B cell (primary cell): ENCODE results near the gene WDR86. TPM values are rescaled to one million over a fixed set of nuclear protein-coding genes. Genes with fewer than 3 reads are reported as not detected.

Source experiments
- ATAC-seq: fragments of 200-7000 bp; cut with Tn5 transposase; one replicate; pipeline ENCODE4 v1.10.0; 2021; ENCODE audit warnings: low read depth, mild to moderate bottlenecking, moderate number of reproducible peaks, moderate library complexity
- CTCF ChIA-PET: fragments of 350-600 bp; sonication (Branson Sonifier 250); formaldehyde crosslinking; loops from one replicate; lab custom pipeline; 2021; ENCODE audit warnings: antibody characterized with exemption, inconsistent platforms; lab: Charles Lee
- POLR2A ChIA-PET: fragments of 350-600 bp; sonication (Branson Sonifier 250); formaldehyde crosslinking; loops from one replicate; lab custom pipeline; 2021; ENCODE audit warnings: antibody characterized with exemption; lab: Charles Lee
- DNase-seq: peaks from one replicate; pipeline ENCODE4 v3.0.0; 2013
- H2AFZ ChIP-seq: 2 replicates; pipeline ENCODE4 v1.6.1; 2012; ENCODE audit warnings: mild to moderate bottlenecking, low read depth, low read length; ENCODE audit not compliant: insufficient read depth, poor library complexity, severe bottlenecking
- H3K27ac ChIP-seq, 2 donors: 1 replicate in 1 of 2; 2 replicates in 1 of 2; pipeline ENCODE4 v1.5.1; 2012 to 2013; ENCODE audit warnings: low read length in 2 of 2, mild to moderate bottlenecking in 2 of 2, moderate library complexity in 1 of 2
- H3K27me3 ChIP-seq, 4 experiments: fragments of 200-600 bp in 1 of 4; sonication (generic) in 1 of 4; replicated peaks in 1 of 4; 1 replicate in 2 of 4; 2 replicates in 2 of 4; pipeline versions ENCODE4 v1.6.1 to v1.7.0; 2013 to 2016; ENCODE audit warnings: low read length in 3 of 4, mild to moderate bottlenecking in 2 of 4, mixed read lengths in 1 of 4, moderate library complexity in 1 of 4; ENCODE audit not compliant: insufficient read depth in 4 of 4, control insufficient read depth in 3 of 4; ENCODE audit errors: control extremely low read depth in 1 of 4
- H3K36me3 ChIP-seq, 2 experiments: replicated peaks in 1 of 2; 1 replicate in 1 of 2; 2 replicates in 1 of 2; pipeline versions ENCODE4 v1.6.1 to v1.7.1; 2013; ENCODE audit warnings: low read length in 1 of 2; ENCODE audit not compliant: insufficient read depth in 2 of 2, control insufficient read depth in 1 of 2; ENCODE audit errors: control extremely low read depth in 1 of 2, extremely low read depth in 1 of 2
- H3K4me1 ChIP-seq, 2 donors: fragments of 200-600 bp in 1 of 2; sonication (generic) in 1 of 2; 1 replicate in 1 of 2; 2 replicates in 1 of 2; pipeline versions ENCODE4 v1.5.1 to v1.6.1; 2013 to 2017; ENCODE audit warnings: low read length in 2 of 2; ENCODE audit not compliant: control insufficient read depth in 2 of 2, insufficient read depth in 2 of 2
- H3K4me2 ChIP-seq: replicated peaks from 2 replicates; pipeline ENCODE3; 2012; ENCODE audit warnings: mild to moderate bottlenecking, low read depth, low read length; ENCODE audit not compliant: poor library complexity, severe bottlenecking
- H3K4me3 ChIP-seq, 5 experiments: fragments of 200-600 bp in 1 of 5; sonication (generic) in 1 of 5; 1 replicate in 3 of 5; 2 replicates in 2 of 5; pipeline versions ENCODE4 v1.5.1 to v1.7.0; 2011 to 2016; ENCODE audit warnings: low read length in 4 of 5, mild to moderate bottlenecking in 4 of 5, low read depth in 2 of 5, control low read depth in 1 of 5, moderate library complexity in 1 of 5; ENCODE audit not compliant: insufficient read depth in 1 of 5; ENCODE audit errors: control extremely low read depth in 1 of 5, extremely low read depth in 1 of 5
- H3K79me2 ChIP-seq: fragments of 200-600 bp; sonication (generic); one replicate; pipeline ENCODE4 v1.6.0; 2016; ENCODE audit warnings: low read length; ENCODE audit not compliant: control insufficient read depth, insufficient read depth
- H3K9ac ChIP-seq: fragments of 200-600 bp; sonication (generic); 2 replicates; pipeline ENCODE4 v1.6.1; 2017; ENCODE audit warnings: mild to moderate bottlenecking, low read length, moderate library complexity
- H3K9me3 ChIP-seq, 3 donors: one replicate each; pipeline versions ENCODE4 v1.6.1 to v1.7.1; 2013; ENCODE audit warnings: low read length in 2 of 3; ENCODE audit not compliant: control insufficient read depth in 2 of 3, insufficient read depth in 1 of 3; ENCODE audit errors: control extremely low read depth in 1 of 3
- H4K20me1 ChIP-seq: 2 replicates; pipeline ENCODE4 v1.6.0; 2012; ENCODE audit warnings: mild to moderate bottlenecking, low read length; ENCODE audit not compliant: insufficient read depth, control insufficient read depth, poor library complexity, severe bottlenecking
- H3K27ac Mint-ChIP-seq: one replicate; pipeline ENCODE4 v1.8.0; 2021; ENCODE audit warnings: mixed read lengths
- H3K27me3 Mint-ChIP-seq: one replicate; pipeline ENCODE4 v1.8.0; 2021; ENCODE audit warnings: mixed read lengths
- H3K4me1 Mint-ChIP-seq: one replicate; pipeline ENCODE4 v1.8.0; 2021; ENCODE audit warnings: mixed read lengths
- H3K4me3 Mint-ChIP-seq: one replicate; pipeline ENCODE4 v1.8.0; 2021; ENCODE audit warnings: mixed read lengths
- H3K9me3 Mint-ChIP-seq: one replicate; pipeline ENCODE4 v1.8.0; 2022; ENCODE audit warnings: mixed read lengths; ENCODE audit not compliant: insufficient read depth
- CTCF ChIP-seq: fragments of 200-600 bp; IDR thresholded peaks from one replicate; pipeline ENCODE4 v1.8.0; 2022; ENCODE audit warnings: antibody characterized with exemption, mild to moderate bottlenecking
- EZH2 ChIP-seq: IDR thresholded peaks from 2 replicates; pipeline ENCODE4 v1.6.1; 2012; ENCODE audit warnings: borderline replicate concordance, low read depth, mild to moderate bottlenecking, moderate library complexity, low read length; ENCODE audit not compliant: insufficient read depth, poor library complexity, severe bottlenecking
- WGBS: methylation state at CpG from one replicate; pipeline ENCODE4 v1.1.5; 2013; ENCODE audit warnings: missing lambda C conversion rate; ENCODE audit not compliant: insufficient coverage; 5-methylcytosine and 5-hydroxymethylcytosine counted together
- intact Hi-C: fragments of 100-400 bp; cut with micrococcal nuclease; formaldehyde crosslinking; loops from one replicate; pipeline ENCODE4 v1.10.0; 2022
- polyA plus RNA-seq: library from polyadenylated mRNA; depleted of rRNA; stranded (reverse); fragments of >200 nt; gene quantifications from 2 replicates; pipeline ENCODE4 v1.2.3, GENCODE V29; 2012
- total RNA-seq, 2 donors: library from RNA; stranded (reverse); fragments of 120-200 nt in 1 of 2; gene quantifications; 1 replicate in 1 of 2; 2 replicates in 1 of 2; pipeline versions ENCODE4 v1.2.3 to v1.2.4, GENCODE V29; 2013 to 2022

WDR86 gene
- total and polyA plus RNA-seq, 2 donors (not counting 1 experiment from before 2014, with no cell fraction given): 1.4 to 1.5 TPM

GRCh38 chr7:151406051-151406875, 3.6 kb downstream of the WDR86 start:
- no peak overlapping the region for H2AFZ ChIP-seq
- peaks cover 0 to 42% (median 20%) of the 10 kb centered on the region in 4 experiments for H3K27me3 ChIP-seq
- H3K4me3 ChIP-seq: no peak overlapping the region
- H3K79me2 ChIP-seq: no peaks in the 10 kb centered on the region
- H3K9ac ChIP-seq: no peak overlapping the region
- Mint-ChIP-seq H3K9me3 (no peaks in the 10 kb centered on the region), H3K4me3 (no peak overlapping the region), H3K4me1 (peaks cover 30% of the 10 kb centered on the region), H3K27ac (no peak overlapping the region), H3K27me3 (peaks cover 21% of the 10 kb centered on the region)
- no peaks in the 10 kb centered on the region for H4K20me1 ChIP-seq
- no peak overlapping the region for H3K4me2 ChIP-seq
- no peak overlapping the region for H3K27ac ChIP-seq
- POLR2A ChIA-PET: no interaction called here
- ATAC-seq (no peak), DNase-seq (no peak)
- H3K36me3 ChIP-seq: no peaks in the 10 kb centered on the region
- intact Hi-C loops: no loop called here
- peaks cover 0 to 15% (median 0%) of the 10 kb centered on the region in 3 donors for H3K9me3 ChIP-seq
- H3K4me1 ChIP-seq: peaks cover 31% of the 10 kb centered on the region in 2 donors
- 93% methylated on average over 22 of the region's 24 CpGs for WGBS
- no peak for TF ChIP-seq EZH2
- no peak for TF ChIP-seq CTCF
- CTCF ChIA-PET: interaction anchor here (1.2 to 1.4 kb wide), 2 partner anchors 37 to 91 kb away, joined by 3 read pairs; no protein-coding TSS in a partner anchor

GRCh38 chr7:151405588-151405987, 4.2 kb downstream of the WDR86 start:
- 96% methylated on average over 10 of the region's 10 CpGs for WGBS
- Histone ChIP-seq H3K9me3 (peaks cover 0 to 9% (median 0%) of the 10 kb centered on the region in 3 donors), H3K9ac (no peak overlapping the region), H3K27ac (no peak overlapping the region), H3K79me2 (no peaks in the 10 kb centered on the region), H3K4me2 (no peak overlapping the region), H3K27me3 (peaks cover 0 to 35% (median 13%) of the 10 kb centered on the region in 4 experiments), H4K20me1 (no peaks in the 10 kb centered on the region), H3K4me3 (no peak overlapping the region), H2AFZ (no peak overlapping the region), H3K4me1 (peaks cover 29 to 31% of the 10 kb centered on the region in 2 donors), H3K36me3 (no peaks in the 10 kb centered on the region)
- CTCF ChIA-PET: interaction anchor here (1.0 to 1.4 kb wide), 2 partner anchors 43 to 90 kb away, joined by 3 read pairs; no protein-coding TSS in a partner anchor
- peaks cover 14% of the 10 kb centered on the region for H3K27me3 Mint-ChIP-seq
- no peak for ATAC-seq
- POLR2A ChIA-PET: no interaction called here
- H3K4me1 Mint-ChIP-seq: peaks cover 30% of the 10 kb centered on the region
- H3K9me3 Mint-ChIP-seq: no peaks in the 10 kb centered on the region
- TF ChIP-seq CTCF: no peak
- TF ChIP-seq EZH2: no peak
- DNase-seq: peak; percentile 8
- intact Hi-C loops: no loop called here
- no peak overlapping the region for H3K27ac Mint-ChIP-seq
- H3K4me3 Mint-ChIP-seq: no peak overlapping the region
